CD4-positive, alpha-beta T cell treated with Interleukin-6 at 100 ng/mL for 8 hours (primary cell): Measurements from ENCODE around the gene STK11.

Source experiments
- DNase-seq: peaks from one replicate; pipeline ENCODE4 v3.0.0-alpha.2; 2020; ENCODE audit warnings: mixed read lengths, low spot score

STK11 gene

DNA sequence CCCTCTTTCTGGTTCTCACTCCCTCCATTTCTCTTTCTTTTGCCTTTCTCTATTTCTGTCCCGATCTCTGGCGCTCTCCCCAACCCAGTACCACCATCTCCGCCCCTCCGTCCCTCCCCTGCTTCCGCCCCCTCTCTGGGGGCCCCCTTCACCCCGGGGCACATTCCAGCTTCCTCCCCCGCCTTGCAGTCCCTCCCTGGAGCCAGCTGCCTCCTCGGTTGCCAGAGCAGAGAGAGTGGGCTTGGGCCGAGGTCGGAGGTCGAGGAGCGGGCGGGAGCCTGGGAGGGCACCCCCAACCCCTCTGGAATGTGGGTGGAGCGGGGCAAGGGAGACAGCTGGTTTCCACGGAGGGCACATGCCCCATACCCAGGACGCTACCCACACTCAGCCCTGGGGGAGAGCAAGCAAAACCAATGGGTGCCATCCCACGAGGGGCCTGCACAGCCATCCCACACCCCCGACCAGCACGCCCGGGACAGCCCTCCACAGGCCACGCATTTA is 57.1 kb downstream of the STK11 start:
- DNase-seq = no peak

DNA sequence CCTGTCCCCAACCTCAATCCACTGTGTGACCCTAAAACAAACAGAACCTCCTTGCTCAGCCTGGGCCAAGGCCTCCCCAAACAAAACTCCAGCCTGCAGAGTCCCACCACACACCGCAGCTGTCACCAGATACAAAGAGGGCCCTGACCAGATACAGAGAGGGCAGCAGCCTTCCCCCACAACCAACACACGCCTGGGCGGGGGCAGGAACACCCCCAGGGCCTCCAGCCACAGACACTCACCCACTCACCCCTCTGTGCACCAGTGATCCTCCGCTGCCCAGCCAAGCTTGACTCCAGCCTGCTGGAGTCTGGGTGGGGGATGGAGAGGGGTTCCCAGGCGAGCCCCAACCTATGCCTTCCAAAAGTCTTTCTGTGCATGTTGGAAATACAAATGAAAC is 57.6 kb downstream of the STK11 start:
- DNase-seq = no peak

DNA sequence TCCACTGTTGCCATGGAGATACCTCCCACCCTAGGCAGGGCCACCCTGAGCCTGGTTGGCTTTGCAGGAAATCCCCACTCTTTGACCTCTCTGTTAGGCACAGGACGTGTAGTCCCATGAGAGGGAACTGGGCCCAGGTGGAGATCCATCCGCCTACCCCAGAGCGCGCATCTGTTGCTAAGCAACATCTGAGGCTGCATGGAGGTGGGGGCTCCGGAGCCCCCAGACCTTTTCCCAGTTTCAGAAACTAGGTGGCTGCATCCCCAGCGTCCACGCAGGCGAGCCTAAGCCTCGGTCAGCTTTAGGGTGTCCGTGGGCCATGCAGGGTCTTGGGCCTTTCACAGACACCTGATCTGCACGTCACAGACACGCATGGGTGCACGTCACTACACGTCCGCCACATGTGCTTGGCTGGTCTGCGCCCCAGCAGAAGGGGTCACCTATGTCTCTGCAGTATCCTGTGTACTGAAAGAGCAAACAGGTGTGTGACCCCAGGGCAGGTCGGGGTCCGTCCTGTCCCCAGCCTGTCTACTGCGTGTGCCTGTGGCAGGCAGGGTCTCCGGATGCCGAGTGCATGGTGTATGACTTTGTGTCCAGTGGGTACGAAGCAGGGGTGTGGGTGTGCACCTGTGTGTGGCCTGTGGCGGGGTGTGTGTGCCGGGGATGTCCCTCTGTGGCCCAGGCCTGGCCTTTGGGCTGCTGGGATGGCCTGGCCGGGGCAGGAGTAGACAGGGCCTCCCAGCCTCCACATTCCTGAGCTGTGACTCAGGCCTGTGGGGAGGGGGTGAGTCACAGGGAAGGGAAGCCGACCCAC is 59.4 kb downstream of the STK11 start:
- no peak for DNase-seq

DNA sequence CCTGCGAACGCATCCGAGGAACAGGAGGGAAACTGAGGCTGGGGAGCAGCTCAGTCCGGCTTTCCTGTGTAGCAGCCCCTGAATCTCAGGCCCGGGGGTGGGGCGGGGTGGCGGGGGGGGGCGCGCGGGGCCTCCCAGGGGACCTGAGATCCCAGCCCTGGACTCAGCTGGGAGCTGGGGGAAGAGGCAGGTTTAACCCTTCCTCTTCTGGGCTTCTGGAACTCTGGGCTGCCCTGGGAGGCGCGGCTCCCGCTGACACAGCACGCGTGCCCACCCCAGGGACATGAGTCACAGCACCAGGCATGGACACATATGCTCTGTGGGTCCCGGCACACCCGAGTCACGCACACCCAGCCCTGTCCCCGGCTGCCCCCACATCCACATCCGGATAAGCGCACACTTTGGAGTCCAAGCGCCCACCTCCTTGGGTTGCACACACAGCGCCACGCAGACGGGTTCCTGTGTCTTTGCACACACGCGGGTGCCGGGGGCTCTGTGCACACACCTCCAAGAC is 60.1 kb downstream of the STK11 start:
- DNase-seq = peak; percentile 36

DNA sequence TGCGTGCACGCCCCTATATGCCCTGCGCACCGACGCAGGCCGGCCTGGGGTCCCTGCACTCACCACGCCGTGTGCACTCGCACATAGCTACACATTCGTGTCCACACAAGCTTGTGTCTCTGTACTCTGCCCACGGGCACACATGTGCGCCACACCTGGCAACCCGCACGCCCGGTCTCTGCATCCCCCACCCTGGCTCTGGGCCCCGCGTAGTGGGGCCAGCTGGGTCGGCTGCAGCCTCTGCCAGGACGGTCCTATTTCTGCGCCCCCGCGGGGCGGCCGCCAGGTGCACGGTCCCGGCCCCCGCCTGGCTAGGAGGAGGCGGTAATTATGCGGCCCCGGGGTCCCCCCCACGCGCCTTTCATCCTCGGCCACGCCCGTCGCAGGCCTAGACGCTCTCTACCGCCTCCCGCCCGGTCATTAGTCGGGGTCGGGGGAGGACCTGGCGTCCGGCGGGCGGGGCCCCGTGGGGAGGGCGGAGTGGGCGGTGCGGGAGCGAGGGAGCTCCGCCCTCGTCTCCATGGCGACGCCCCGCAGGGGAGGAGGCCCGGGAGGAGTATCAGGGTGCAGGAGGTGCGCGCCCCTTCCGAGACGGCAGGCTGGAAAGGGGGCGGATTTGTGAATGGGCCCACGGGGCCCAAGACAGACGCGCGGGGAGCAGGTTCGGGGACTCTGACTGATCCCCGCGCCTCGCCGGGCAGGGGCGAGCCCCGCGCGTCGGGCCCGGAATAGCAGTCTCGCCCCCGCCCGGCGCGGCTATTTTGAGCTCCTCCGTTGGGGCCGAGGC is 60.7 kb downstream of the STK11 start:
- DNase-seq = peak; percentile 85

GRCh38 chr19:1266916-1267476 is 61.4 kb downstream of the STK11 start:
- DNase-seq = peak; percentile 59

- DNase-seq = no peak
Observed at GRCh38 chr19:1267477-1268225, 62.1 kb downstream of the STK11 start.

DNA sequence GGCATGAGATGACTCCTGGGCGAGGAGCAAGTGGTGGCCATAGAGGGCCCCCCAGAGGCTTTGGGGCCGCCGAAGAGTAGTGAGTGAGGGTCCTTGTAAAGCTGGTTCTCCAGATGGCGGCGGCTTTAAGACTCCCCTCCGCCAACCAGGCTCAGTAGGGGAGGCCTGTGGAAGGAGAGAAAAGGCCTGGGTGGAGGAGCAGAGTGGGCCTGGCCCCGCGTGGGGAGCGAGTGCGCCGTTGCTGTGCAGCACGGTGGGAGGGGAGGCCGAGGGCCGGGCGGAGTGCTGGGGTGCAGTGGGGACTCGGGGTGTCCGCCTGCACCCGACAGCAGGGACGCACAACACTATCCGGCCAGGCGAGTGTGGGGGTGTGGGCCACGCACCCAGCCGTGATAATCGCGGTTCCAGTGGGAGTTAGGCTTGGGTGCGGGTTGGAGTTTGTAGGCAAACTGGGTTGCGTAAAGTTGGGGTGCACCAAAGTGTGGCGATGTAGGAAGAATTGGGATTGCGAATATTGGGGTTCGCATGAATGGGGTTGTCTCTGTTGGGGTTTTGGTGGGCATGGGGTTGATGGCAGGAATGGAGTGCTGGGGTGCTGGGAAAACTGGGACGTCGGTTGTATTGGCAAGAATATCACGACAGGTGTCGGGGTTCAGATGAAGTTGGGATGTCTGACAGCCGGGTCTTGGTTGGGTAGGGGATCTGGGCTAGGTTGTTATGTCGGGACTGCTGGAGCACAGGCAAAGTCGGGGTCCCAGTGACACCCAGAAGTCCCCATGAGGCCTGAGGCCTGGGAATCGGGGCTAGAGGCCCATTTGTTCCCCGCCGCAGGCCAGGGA is 62.9 kb downstream of the STK11 start:
- DNase-seq = no peak

DNA sequence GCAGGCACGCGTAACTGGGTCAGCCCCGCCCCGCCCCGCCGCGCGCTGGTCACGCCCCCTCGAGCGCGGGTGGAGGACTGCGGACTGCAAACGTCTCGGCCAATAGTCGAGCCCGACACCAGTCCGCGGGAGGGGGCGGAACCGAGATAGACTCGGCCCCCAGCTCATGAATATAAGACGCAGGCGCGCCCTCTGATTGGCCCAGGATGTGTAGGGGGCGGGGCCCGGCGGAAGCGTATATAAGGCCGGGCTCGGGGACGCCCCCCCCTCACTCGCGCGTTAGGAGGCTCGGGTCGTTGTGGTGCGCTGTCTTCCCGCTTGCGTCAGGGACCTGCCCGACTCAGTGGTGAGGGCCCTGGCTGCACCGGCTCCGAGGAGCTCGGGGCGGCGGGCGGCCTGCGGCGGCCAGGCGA is 63.5 kb downstream of the STK11 start, which contains the start of gene CIRBP:
TSS of gene CIRBP (plus strand) at position 268 of the 413 bp plus-strand sequence. CDS start 1,602 bp downstream, outside the sequence.
- DNase-seq = peak; percentile 99

DNA sequence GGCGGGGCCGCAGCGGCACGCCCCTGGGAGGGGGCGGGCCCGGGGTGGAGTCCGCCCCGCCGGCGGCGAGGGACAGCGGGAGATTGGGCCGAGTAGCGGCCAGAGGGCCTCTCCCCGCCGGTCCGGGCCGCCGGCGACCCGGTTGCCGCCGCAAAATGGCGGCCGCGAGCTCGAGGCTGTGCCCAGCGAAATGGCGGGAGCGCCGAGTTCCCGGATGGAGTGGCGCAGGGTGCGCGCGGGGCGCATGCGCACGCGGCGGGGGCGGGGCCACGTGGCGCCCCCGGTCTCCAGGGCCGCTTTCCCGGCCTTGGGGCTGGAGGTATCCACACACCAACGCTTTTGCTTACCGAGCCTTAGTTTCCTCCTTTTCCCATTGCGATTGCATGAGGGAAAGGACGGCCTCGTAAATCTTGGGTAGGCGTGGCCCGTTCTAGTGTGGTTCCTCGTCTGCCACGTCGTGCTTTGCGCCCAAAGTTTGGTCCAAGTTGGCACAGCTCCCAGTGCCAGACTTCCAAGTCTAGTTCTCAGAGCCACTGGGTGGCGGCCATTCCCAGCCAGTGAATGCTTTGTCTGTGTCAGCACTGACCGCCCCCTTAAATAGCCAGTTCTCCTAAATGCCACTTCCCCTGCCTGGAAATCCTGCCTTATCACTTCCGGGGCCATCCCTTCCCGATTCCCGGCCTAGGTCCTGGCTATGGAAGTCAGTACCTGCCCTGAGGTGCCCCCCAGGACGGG is 64.1 kb downstream of the STK11 start:
- DNase-seq = peak; percentile 84

- no peak for DNase-seq
Observed at GRCh38 chr19:1270213-1270853, 64.8 kb downstream of the STK11 start.

DNA sequence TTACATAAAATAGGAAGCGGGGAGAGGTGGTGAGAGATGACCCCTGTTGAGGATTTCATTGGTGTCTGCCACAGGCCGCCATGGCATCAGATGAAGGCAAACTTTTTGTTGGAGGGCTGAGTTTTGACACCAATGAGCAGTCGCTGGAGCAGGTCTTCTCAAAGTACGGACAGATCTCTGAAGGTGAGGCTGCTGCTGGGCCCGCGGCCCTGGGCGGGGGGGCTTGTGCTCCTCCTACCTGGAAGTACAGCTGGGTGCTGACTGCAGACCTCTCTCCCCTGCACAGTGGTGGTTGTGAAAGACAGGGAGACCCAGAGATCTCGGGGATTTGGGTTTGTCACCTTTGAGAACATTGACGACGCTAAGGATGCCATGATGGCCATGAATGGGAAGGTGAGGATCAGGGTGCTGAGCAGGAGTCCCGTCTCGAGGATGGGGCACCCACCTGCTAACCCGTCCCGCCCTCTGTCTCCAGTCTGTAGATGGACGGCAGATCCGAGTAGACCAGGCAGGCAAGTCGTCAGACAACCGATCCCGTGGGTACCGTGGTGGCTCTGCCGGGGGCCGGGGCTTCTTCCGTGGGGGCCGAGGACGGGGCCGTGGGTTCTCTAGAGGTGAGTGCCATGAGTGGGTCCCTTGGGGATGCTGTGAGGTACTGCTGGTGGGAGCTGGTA is 65.4 kb downstream of the STK11 start:
- no peak for DNase-seq

GRCh38 chr19:1271528-1272422 is 66.2 kb downstream of the STK11 start:
- DNase-seq = no peak

DNA sequence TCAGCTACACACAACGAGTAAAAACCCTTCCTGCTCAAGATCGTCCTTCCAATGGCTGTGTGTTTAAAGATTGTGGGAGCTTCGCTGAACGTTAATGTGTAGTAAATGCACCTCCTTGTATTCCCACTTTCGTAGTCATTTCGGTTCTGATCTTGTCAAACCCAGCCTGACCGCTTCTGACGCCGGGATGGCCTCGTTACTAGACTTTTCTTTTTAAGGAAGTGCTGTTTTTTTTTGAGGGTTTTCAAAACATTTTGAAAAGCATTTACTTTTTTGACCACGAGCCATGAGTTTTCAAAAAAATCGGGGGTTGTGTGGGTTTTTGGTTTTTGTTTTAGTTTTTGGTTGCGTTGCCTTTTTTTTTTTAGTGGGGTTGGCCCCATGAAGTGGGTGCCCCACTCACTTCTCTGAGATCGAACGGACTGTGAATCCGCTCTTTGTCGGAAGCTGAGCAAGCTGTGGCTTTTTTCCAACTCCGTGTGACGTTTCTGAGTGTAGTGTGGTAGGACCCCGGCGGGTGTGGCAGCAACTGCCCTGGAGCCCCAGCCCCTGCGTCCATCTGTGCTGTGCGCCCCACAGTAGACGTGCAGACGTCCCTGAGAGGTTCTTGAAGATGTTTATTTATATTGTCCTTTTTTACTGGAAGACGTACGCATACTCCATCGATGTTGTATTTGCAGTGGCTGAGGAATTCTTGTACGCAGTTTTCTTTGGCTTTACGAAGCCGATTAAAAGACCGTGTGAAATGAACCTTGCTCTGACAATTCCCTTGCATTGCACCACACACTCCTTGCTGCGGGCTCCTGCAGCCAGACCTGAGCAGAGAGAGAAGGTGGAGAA is 67.1 kb downstream of the STK11 start:
- DNase-seq = no peak

GRCh38 chr19:1273263-1274041 is 67.9 kb downstream of the STK11 start:
- no peak for DNase-seq
